KMS-11 (cell line): ENCODE data around the gene CD300A.

Experiments
- H2AFZ ChIP-seq: fragments of 200-600 bp; sonication (generic); 2 replicates; pipeline ENCODE4 v1.6.1; 2016; ENCODE audit warnings: antibody characterized with exemption, mixed run types, low read depth
- H3K27ac ChIP-seq: fragments of 200-600 bp; sonication (generic); 2 replicates; pipeline ENCODE4 v1.6.1; 2016; ENCODE audit warnings: mild to moderate bottlenecking, mixed run types
- H3K27me3 ChIP-seq: fragments of 200-600 bp; sonication (generic); 2 replicates; pipeline ENCODE4 v1.6.1; 2017; ENCODE audit warnings: mild to moderate bottlenecking, low read depth, mixed run types, moderate library complexity; ENCODE audit not compliant: insufficient read depth
- H3K36me3 ChIP-seq: fragments of 200-600 bp; sonication (generic); 2 replicates; pipeline ENCODE4 v1.6.1; 2017; ENCODE audit warnings: mild to moderate bottlenecking, mixed run types; ENCODE audit not compliant: insufficient read depth
- H3K4me1 ChIP-seq: fragments of 200-600 bp; sonication (generic); 2 replicates; pipeline ENCODE4 v1.6.1; 2016; ENCODE audit warnings: mild to moderate bottlenecking, low read depth, mixed run types; ENCODE audit not compliant: poor library complexity, severe bottlenecking
- H3K4me2 ChIP-seq: fragments of 200-600 bp; sonication (generic); 2 replicates; pipeline ENCODE4 v1.7.0; 2016; ENCODE audit warnings: mild to moderate bottlenecking, mixed run types
- H3K4me3 ChIP-seq: fragments of 200-600 bp; sonication (generic); IDR thresholded peaks from 2 replicates; pipeline ENCODE4 v1.6.1; 2017; ENCODE audit warnings: low read depth, low read length, mixed read lengths; ENCODE audit not compliant: insufficient read depth
- H3K79me2 ChIP-seq: fragments of 200-600 bp; sonication (generic); 2 replicates; pipeline ENCODE4 v1.6.1; 2016; ENCODE audit warnings: low read depth, mixed run types; ENCODE audit not compliant: insufficient read depth
- H3K9ac ChIP-seq: fragments of 200-600 bp; sonication (generic); 2 replicates; pipeline ENCODE4 v1.6.1; 2016; ENCODE audit warnings: mild to moderate bottlenecking, mixed run types
- H4K20me1 ChIP-seq: fragments of 200-600 bp; sonication (generic); 2 replicates; pipeline ENCODE4 v1.6.1; 2016; ENCODE audit warnings: mild to moderate bottlenecking, mixed run types; ENCODE audit not compliant: insufficient read depth
- CTCF ChIP-seq: fragments of 200-600 bp; sonication (generic); conservative IDR thresholded peaks from 2 replicates; pipeline ENCODE4 v1.6.1; 2017; ENCODE audit warnings: low read depth, mild to moderate bottlenecking, antibody characterized with exemption, low read length, moderate library complexity, mixed read lengths

The CD300A gene

GRCh38 chr17:74442670-74443515 lies 23.5 kb upstream of the CD300A start:
- H3K36me3 ChIP-seq: no peaks in the 10 kb centered on the region
- H3K27me3 ChIP-seq: peaks cover 39% of the 10 kb centered on the region; the same call in 1 of the 2 replicates
- H2AFZ ChIP-seq: no peak overlapping the region
- no peak overlapping the region for H3K4me3 ChIP-seq
- no peak overlapping the region for H3K27ac ChIP-seq
- H4K20me1 ChIP-seq: no peaks in the 10 kb centered on the region
- no peak overlapping the region for H3K4me2 ChIP-seq
- no peaks in the 10 kb centered on the region for H3K79me2 ChIP-seq
- no peaks in the 10 kb centered on the region for H3K4me1 ChIP-seq
- no peak for TF ChIP-seq CTCF
- H3K9ac ChIP-seq: no peak overlapping the region

GRCh38 chr17:74443516-74444296 lies 22.7 kb upstream of the CD300A start:
- no peak overlapping the region for H2AFZ ChIP-seq
- H3K27ac ChIP-seq: no peak overlapping the region
- H3K4me3 ChIP-seq: no peak overlapping the region
- H3K4me1 ChIP-seq: no peaks in the 10 kb centered on the region
- H3K9ac ChIP-seq: no peak overlapping the region
- no peaks in the 10 kb centered on the region for H4K20me1 ChIP-seq
- peaks cover 47% of the 10 kb centered on the region; the same call in 1 of the 2 replicates for H3K27me3 ChIP-seq
- H3K36me3 ChIP-seq: no peaks in the 10 kb centered on the region
- H3K4me2 ChIP-seq: no peak overlapping the region
- H3K79me2 ChIP-seq: no peaks in the 10 kb centered on the region
- TF ChIP-seq CTCF: no peak

GRCh38 chr17:74444406-74444805 lies 22.0 kb upstream of the CD300A start:
- Histone ChIP-seq H2AFZ (no peak overlapping the region), H3K4me2 (no peak overlapping the region), H3K4me1 (no peaks in the 10 kb centered on the region), H4K20me1 (no peaks in the 10 kb centered on the region), H3K9ac (no peak overlapping the region), H3K27me3 (peaks cover 52% of the 10 kb centered on the region; the same call in 1 of the 2 replicates), H3K27ac (no peak overlapping the region), H3K79me2 (no peaks in the 10 kb centered on the region), H3K36me3 (no peaks in the 10 kb centered on the region), H3K4me3 (no peak overlapping the region)
- TF ChIP-seq CTCF: no peak

GRCh38 chr17:74445158-74445557 lies 21.3 kb upstream of the CD300A start:
- no peak overlapping the region for H2AFZ ChIP-seq
- H3K79me2 ChIP-seq: no peaks in the 10 kb centered on the region
- H4K20me1 ChIP-seq: no peaks in the 10 kb centered on the region
- H3K27me3 ChIP-seq: peaks cover 55% of the 10 kb centered on the region; the same call in 1 of the 2 replicates
- no peaks in the 10 kb centered on the region for H3K36me3 ChIP-seq
- H3K4me2 ChIP-seq: no peak overlapping the region
- H3K4me3 ChIP-seq: no peak overlapping the region
- no peaks in the 10 kb centered on the region for H3K4me1 ChIP-seq
- no peak overlapping the region for H3K9ac ChIP-seq
- no peak for TF ChIP-seq CTCF
- H3K27ac ChIP-seq: no peak overlapping the region
